Measurements from ENCODE around the gene SAP130. TPM values are rescaled to one million over a fixed set of nuclear protein-coding genes. Genes with fewer than 3 reads are reported as not detected.

The SAP130 gene

Small RNA genes within 50 kb of the gene (small RNA-seq; reads per million reads assigned to genes)
- gene AC012306.1 (ENCODE audit: insufficient read depth), result not detected
- not detected for gene AC108059.3 (ENCODE audit: insufficient read depth)
- not detected for gene RF00019 (ENCODE audit: insufficient read depth)

Data from mesendoderm (in vitro differentiated cells).